NCI-H2107 (cell line): ENCODE results near the gene ORAI2.
"Not testable (repeated sequence)": the region's sequence is repeated elsewhere in the genome, so short reads cannot be mapped to it uniquely, and the experiment has no call there.

Experiments
- DNase-seq: peaks from one replicate; lab custom pipeline; 2025; lab: John Stamatoyannopoulos, UW

Gene ORAI2

GRCh38 chr7:102469972-102470825 is 36.8 kb downstream of the ORAI2 start:
- DNase-seq, result no peak

- DNase-seq, result no peak
These were observed 38.4 kb downstream of the ORAI2 start for GRCh38 chr7:102471791-102472125.

GRCh38 chr7:102472126-102473041 is 39.0 kb downstream of the ORAI2 start:
- no peak for DNase-seq

- DNase-seq, result no peak
These were observed 40.1 kb downstream of the ORAI2 start for GRCh38 chr7:102473271-102473991.

GRCh38 chr7:102474116-102474515 is 40.7 kb downstream of the ORAI2 start:
- DNase-seq, result not testable (repeated sequence)

GRCh38 chr7:102474736-102475435 is 41.5 kb downstream of the ORAI2 start:
- DNase-seq, result not testable (repeated sequence)

- not testable (repeated sequence) for DNase-seq
These were observed 45.2 kb downstream of the ORAI2 start, which contains the start of gene POLR2J for GRCh38 chr7:102478314-102479208. Gene POLR2J, minus strand, starts transcription at chr7:102478922. Its CDS starts 62 bp downstream, at chr7:102478860.

- DNase-seq, result not testable (repeated sequence)
These were observed 45.8 kb downstream of the ORAI2 start for GRCh38 chr7:102479209-102479584.

- not testable (repeated sequence) for DNase-seq
These were observed 46.7 kb downstream of the ORAI2 start for GRCh38 chr7:102479982-102480637.

GRCh38 chr7:102481962-102482361 is 48.6 kb downstream of the ORAI2 start:
- DNase-seq, result not testable (repeated sequence)

- DNase-seq, result not testable (repeated sequence)
These were observed 50.9 kb downstream of the ORAI2 start for GRCh38 chr7:102484317-102484716.

GRCh38 chr7:102490529-102491075 is 57.2 kb downstream of the ORAI2 start:
- DNase-seq, result not testable (repeated sequence)

GRCh38 chr7:102493220-102493935 is 60.0 kb downstream of the ORAI2 start:
- not testable (repeated sequence) for DNase-seq

GRCh38 chr7:102494026-102494425 is 60.7 kb downstream of the ORAI2 start:
- not testable (repeated sequence) for DNase-seq

GRCh38 chr7:102494473-102495149 is 61.2 kb downstream of the ORAI2 start:
- not testable (repeated sequence) for DNase-seq

- DNase-seq, result not testable (repeated sequence)
These were observed 63.5 kb downstream of the ORAI2 start for GRCh38 chr7:102496861-102497260.

GRCh38 chr7:102497308-102497707 is 63.9 kb downstream of the ORAI2 start:
- DNase-seq, result not testable (repeated sequence)

- not testable (repeated sequence) for DNase-seq
These were observed 64.9 kb downstream of the ORAI2 start for GRCh38 chr7:102498321-102498720.
